Mesendoderm (in vitro differentiated cells): ENCODE results near the gene TMEM217.
"Not testable (repeated sequence)": the region's sequence is repeated elsewhere in the genome, so short reads cannot be mapped to it uniquely, and the experiment has no call there.

Experiments used
- DNase-seq: peaks from one replicate; pipeline ENCODE4 v3.0.0; 2013
- H2AK5ac ChIP-seq: 2 replicates; pipeline ENCODE4 v1.6.1; 2013; ENCODE audit warnings: low read length, inconsistent platforms
- H2BK120ac ChIP-seq: 2 replicates; pipeline ENCODE4 v1.6.1; 2013; ENCODE audit warnings: low read depth, mild to moderate bottlenecking, low read length, moderate library complexity, mixed read lengths
- H2BK15ac ChIP-seq: replicated peaks from 2 replicates; pipeline ENCODE4 v1.6.1; 2013; ENCODE audit warnings: low read depth, mild to moderate bottlenecking, moderate library complexity
- H2BK5ac ChIP-seq: 2 replicates; pipeline ENCODE4 v1.6.1; 2013; ENCODE audit warnings: low read length, inconsistent platforms
- H3K18ac ChIP-seq: 2 replicates; pipeline ENCODE4 v1.6.1; 2013; ENCODE audit warnings: mild to moderate bottlenecking, low read length, mixed read lengths
- H3K23ac ChIP-seq: one replicate; pipeline ENCODE4 v1.6.1; 2013; ENCODE audit warnings: low read length
- H3K27ac ChIP-seq: 2 replicates; pipeline ENCODE4 v1.5.1; 2013; ENCODE audit warnings: low read depth, mild to moderate bottlenecking, inconsistent platforms, low read length, moderate library complexity
- H3K27me3 ChIP-seq: 2 replicates; pipeline ENCODE4 v1.6.1; 2013; ENCODE audit warnings: low read length, control low read depth, mild to moderate bottlenecking, inconsistent platforms; ENCODE audit not compliant: insufficient read depth, poor library complexity
- H3K36me3 ChIP-seq: 2 replicates; pipeline ENCODE4 v1.6.1; 2013; ENCODE audit warnings: low read length, inconsistent platforms; ENCODE audit not compliant: control insufficient read depth, insufficient read depth
- H3K4ac ChIP-seq: one replicate; pipeline ENCODE4 v1.6.1; 2013; ENCODE audit warnings: low read depth, mild to moderate bottlenecking, low read length, moderate library complexity
- H3K4me1 ChIP-seq: 2 replicates; pipeline ENCODE4 v1.6.1; 2013; ENCODE audit warnings: low read depth, low read length, inconsistent platforms; ENCODE audit not compliant: control insufficient read depth
- H3K4me2 ChIP-seq: 2 replicates; pipeline ENCODE4 v1.6.1; 2013; ENCODE audit warnings: low read length
- H3K4me3 ChIP-seq: 2 replicates; pipeline ENCODE4 v1.5.1; 2013; ENCODE audit warnings: mild to moderate bottlenecking, low read length
- H3K56ac ChIP-seq: one replicate; pipeline ENCODE4 v1.6.1; 2013; ENCODE audit warnings: low read length
- H3K79me1 ChIP-seq: 2 replicates; pipeline ENCODE4 v1.6.1; 2013; ENCODE audit warnings: low read length, inconsistent platforms
- H3K79me2 ChIP-seq: 2 replicates; pipeline ENCODE4 v1.6.1; 2013; ENCODE audit warnings: mild to moderate bottlenecking, low read length; ENCODE audit not compliant: control insufficient read depth, insufficient read depth
- H3K9ac ChIP-seq: 2 replicates; pipeline ENCODE4 v1.6.1; 2013; ENCODE audit warnings: low read length, inconsistent platforms
- H4K5ac ChIP-seq: one replicate; pipeline ENCODE4 v1.6.1; 2013; ENCODE audit warnings: low read length
- H4K8ac ChIP-seq: one replicate; pipeline ENCODE4 v1.6.1; 2013; ENCODE audit warnings: low read depth, mild to moderate bottlenecking, control low read depth, low read length, moderate library complexity
- WGBS: extraction: QIAGEN DNeasy Blood & Tissue Kit; methylation state at CpG from one replicate; pipeline ENCODE4 v1.1.7; 2013; ENCODE audit warnings: low lambda C conversion rate, missing lambda C conversion rate; ENCODE audit not compliant: insufficient coverage; ENCODE audit errors: extremely low coverage; 5-methylcytosine and 5-hydroxymethylcytosine counted together

TMEM217 gene

DNA sequence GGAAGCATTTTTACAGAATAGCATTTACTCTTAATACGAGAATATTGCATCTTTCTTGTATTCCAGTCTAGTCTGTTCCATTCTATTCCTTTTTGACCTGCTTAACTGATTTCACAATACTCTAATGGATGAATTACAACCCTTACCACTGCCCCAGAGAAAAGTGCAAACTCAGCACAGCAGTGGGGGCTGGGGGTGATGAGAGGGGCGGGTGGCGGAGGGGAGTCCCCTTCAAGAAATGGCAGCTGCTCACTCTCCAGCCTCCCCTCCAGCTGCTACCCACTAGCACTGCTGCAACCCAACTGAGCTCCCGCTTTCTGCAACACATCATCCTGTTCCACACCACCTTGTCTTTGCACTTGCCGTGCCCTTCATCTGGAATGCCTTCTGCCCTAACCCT lies 57.9 kb downstream of the TMEM217 start:
- Histone ChIP-seq H3K27me3 (no peaks in the 10 kb centered on the region), H3K79me1 (no peaks in the 10 kb centered on the region), H3K18ac (no peak overlapping the region), H3K4ac (no peak overlapping the region), H2BK5ac (no peak overlapping the region), H3K4me2 (no peak overlapping the region), H4K8ac (no peak overlapping the region), H4K5ac (no peak overlapping the region), H3K4me1 (no peaks in the 10 kb centered on the region), H2AK5ac (no peak overlapping the region), H3K9ac (no peak overlapping the region), H2BK15ac (no peak overlapping the region), H3K79me2 (no peaks in the 10 kb centered on the region), H3K23ac (no peak overlapping the region), H3K27ac (no peak overlapping the region), H3K56ac (no peak overlapping the region), H3K4me3 (no peak overlapping the region), H2BK120ac (no peak overlapping the region), H3K36me3 (no peaks in the 10 kb centered on the region)
- no CpG with 5 or more reads among the region's 5 CpGs for WGBS
- no peak for DNase-seq

DNA sequence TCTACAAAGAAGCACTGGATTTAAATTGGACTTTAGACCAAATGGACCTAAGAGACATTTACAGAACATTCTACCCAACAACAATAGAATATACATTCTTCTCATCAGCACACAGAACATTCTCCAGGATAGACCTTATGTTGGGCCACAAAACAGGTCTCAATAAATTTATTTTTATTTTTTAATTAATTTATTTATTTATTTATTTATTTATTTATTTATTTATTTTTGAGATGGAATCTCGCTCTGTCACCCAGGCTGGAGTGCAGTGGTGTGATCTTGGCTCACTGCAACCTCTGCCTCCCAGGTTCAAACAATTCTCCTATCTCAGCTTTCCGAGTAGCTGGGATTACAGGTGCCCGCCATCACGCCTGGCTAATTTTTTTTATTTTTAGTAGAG lies 61.5 kb downstream of the TMEM217 start:
- not testable (repeated sequence) for H3K4me3 ChIP-seq

DNA sequence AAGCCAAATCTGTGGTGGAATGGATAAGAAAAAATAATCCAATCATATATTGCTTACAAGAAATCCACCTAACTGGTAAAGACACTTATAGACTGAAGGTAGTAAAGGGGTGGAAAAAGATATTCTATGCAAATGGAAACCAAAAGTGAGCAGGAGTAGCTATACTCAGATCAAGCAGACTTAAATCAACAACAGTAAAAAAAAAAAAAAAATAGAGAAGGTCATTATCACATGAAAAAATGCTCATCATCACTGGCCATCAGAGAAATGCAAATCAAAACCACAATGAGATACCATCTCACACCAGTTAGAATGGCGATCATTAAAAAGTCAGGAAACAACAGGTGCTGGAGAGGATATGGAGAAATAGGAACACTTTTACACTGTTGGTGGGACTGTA lies 63.1 kb downstream of the TMEM217 start:
- not testable (repeated sequence) for H3K4ac ChIP-seq, H3K9ac ChIP-seq, H3K27ac ChIP-seq, H2BK120ac ChIP-seq, H3K36me3 ChIP-seq, H4K5ac ChIP-seq, H2BK15ac ChIP-seq, H3K18ac ChIP-seq, H3K27me3 ChIP-seq, H3K23ac ChIP-seq, H2BK5ac ChIP-seq, H3K4me1 ChIP-seq, H3K79me1 ChIP-seq, H3K79me2 ChIP-seq, H3K4me2 ChIP-seq, H2AK5ac ChIP-seq, H4K8ac ChIP-seq, H3K56ac ChIP-seq, H3K4me3 ChIP-seq, DNase-seq
- WGBS: no CpG with 5 or more reads among the region's 1 CpG

More for the DNA sequence above, 61.5 kb downstream of the TMEM217 start:
- not testable (repeated sequence) for H4K5ac ChIP-seq, H3K56ac ChIP-seq, H2AK5ac ChIP-seq, H3K4me1 ChIP-seq, H3K4ac ChIP-seq, H3K23ac ChIP-seq, H4K8ac ChIP-seq, H3K79me2 ChIP-seq, H3K27ac ChIP-seq, DNase-seq, H3K4me2 ChIP-seq, H3K9ac ChIP-seq, H2BK120ac ChIP-seq, H3K18ac ChIP-seq, H3K36me3 ChIP-seq, H2BK15ac ChIP-seq, H3K79me1 ChIP-seq, H2BK5ac ChIP-seq, H3K27me3 ChIP-seq
- WGBS: no CpG with 5 or more reads among the region's 4 CpGs

DNA sequence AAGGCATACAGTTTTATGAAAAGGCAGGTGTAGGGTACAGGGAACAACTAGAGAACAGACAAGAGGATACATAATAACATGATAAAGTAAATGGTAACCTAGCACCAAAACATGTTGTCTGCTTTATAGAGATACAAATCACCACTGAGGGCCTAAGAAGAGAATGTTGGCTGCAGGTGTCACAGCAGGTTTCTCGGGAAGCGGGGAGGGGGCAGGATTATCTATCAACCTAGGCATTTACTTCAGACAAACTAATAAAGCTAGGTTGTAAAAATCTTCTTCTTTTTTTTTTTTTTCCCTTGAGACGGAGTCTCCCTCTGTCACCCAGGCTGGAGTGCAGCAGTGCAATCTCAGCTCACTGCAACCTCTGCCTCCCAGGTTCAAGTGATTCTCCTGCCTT lies 65.3 kb downstream of the TMEM217 start:
- no peak overlapping the region for H4K8ac ChIP-seq
- no peak for DNase-seq
- H3K79me1 ChIP-seq: no peaks in the 10 kb centered on the region
- no peak overlapping the region for H3K9ac ChIP-seq
- H3K4me2 ChIP-seq: no peak overlapping the region
- H4K5ac ChIP-seq: no peak overlapping the region
- WGBS: no CpG with 5 or more reads among the region's 3 CpGs
- H2BK15ac ChIP-seq: no peak overlapping the region
- no peak overlapping the region for H3K4ac ChIP-seq
- H2AK5ac ChIP-seq: no peak overlapping the region
- no peak overlapping the region for H3K18ac ChIP-seq
- H3K27ac ChIP-seq: no peak overlapping the region
- no peaks in the 10 kb centered on the region for H3K27me3 ChIP-seq
- no peaks in the 10 kb centered on the region for H3K36me3 ChIP-seq
- H3K4me3 ChIP-seq: no peak overlapping the region
- H3K56ac ChIP-seq: no peak overlapping the region
- H3K79me2 ChIP-seq: no peaks in the 10 kb centered on the region
- H3K23ac ChIP-seq: no peak overlapping the region
- H2BK120ac ChIP-seq: no peak overlapping the region
- no peaks in the 10 kb centered on the region for H3K4me1 ChIP-seq
- no peak overlapping the region for H2BK5ac ChIP-seq

DNA sequence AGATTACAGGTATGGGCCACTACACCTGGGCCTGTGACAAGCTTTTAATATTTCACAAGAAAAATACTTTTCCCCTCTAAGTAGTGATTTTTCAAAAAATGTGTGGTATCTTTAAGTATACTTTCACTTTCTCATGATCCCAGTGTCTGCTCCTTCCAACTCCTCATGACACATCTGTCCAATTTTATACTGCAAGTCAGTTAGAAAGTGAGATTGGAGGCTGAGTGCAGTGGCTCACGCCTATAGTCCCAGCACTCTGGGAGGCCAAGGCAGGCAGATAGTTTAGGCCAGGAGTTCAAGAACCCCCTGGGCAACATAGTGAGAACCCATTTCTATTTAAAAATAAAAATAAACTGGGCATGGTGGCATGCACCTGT lies 67.8 kb downstream of the TMEM217 start:
- Histone ChIP-seq H3K4ac (no peak overlapping the region), H3K4me1 (no peaks in the 10 kb centered on the region), H2BK5ac (no peak overlapping the region), H3K56ac (no peak overlapping the region), H3K27me3 (no peaks in the 10 kb centered on the region), H3K9ac (no peak overlapping the region), H3K27ac (no peak overlapping the region), H2AK5ac (no peak overlapping the region), H4K8ac (no peak overlapping the region), H4K5ac (no peak overlapping the region), H3K79me1 (no peaks in the 10 kb centered on the region), H2BK15ac (no peak overlapping the region), H3K4me3 (no peak overlapping the region), H3K4me2 (no peak overlapping the region), H3K18ac (no peak overlapping the region), H3K23ac (no peak overlapping the region), H2BK120ac (no peak overlapping the region), H3K79me2 (no peaks in the 10 kb centered on the region), H3K36me3 (no peaks in the 10 kb centered on the region)
- no peak for DNase-seq
- WGBS: no CpG with 5 or more reads among the region's 1 CpG

DNA sequence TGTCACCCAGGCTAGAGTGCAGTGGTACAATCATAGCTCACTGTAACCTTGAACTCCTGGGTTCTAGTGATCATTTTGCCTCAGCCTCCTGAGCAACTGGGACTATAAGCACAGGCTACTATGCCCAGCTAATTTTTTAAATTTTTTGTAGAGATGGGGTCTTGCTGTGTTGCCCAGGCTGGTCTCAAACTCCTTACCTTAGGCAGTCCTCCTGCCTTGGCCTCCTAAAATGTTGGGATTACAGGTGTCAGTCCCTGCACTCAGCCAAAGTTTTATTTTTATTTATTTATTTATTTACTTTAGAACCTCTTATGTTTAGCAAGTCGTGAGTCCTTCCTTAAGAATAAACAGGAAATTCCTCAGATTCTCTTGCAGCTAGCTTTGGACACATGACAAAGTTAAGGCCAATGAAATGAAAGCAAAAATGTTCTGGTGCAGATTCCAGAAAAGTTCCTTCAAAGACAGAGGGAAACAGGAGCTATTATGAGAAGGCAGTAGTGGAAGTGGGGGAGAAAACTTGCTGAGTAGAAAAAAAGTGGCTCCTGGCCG lies 68.9 kb downstream of the TMEM217 start:
- no peak overlapping the region for H3K4me2 ChIP-seq
- H3K4me1 ChIP-seq: no peaks in the 10 kb centered on the region
- no peak overlapping the region for H3K9ac ChIP-seq
- H3K79me2 ChIP-seq: no peaks in the 10 kb centered on the region
- H3K4me3 ChIP-seq: no peak overlapping the region
- no CpG with 5 or more reads among the region's 2 CpGs for WGBS
- no peaks in the 10 kb centered on the region for H3K79me1 ChIP-seq
- H3K27me3 ChIP-seq: no peaks in the 10 kb centered on the region
- no peak overlapping the region for H4K8ac ChIP-seq
- H2AK5ac ChIP-seq: no peak overlapping the region
- no peak for DNase-seq
- no peak overlapping the region for H2BK15ac ChIP-seq
- no peak overlapping the region for H3K4ac ChIP-seq
- no peak overlapping the region for H3K23ac ChIP-seq
- no peak overlapping the region for H2BK5ac ChIP-seq
- no peak overlapping the region for H3K18ac ChIP-seq
- H2BK120ac ChIP-seq: no peak overlapping the region
- H4K5ac ChIP-seq: no peak overlapping the region
- H3K36me3 ChIP-seq: no peaks in the 10 kb centered on the region
- H3K56ac ChIP-seq: no peak overlapping the region
- H3K27ac ChIP-seq: no peak overlapping the region
